ENCODE results near the gene UNC13D. TPM values are rescaled to one million over a fixed set of nuclear protein-coding genes. Genes with fewer than 3 reads are reported as not detected.

Gene UNC13D
- total and polyA plus RNA-seq, 7 experiments from 2014 or later, result 44.5 to 201 (median 149) TPM

GRCh38 chr17:75878174-75878998, 34.2 kb upstream of the UNC13D start, which contains the start of gene TRIM47:
Gene TRIM47 (minus strand): TSS chr17:75878581. CDS start chr17:75878548, 33 bp downstream.
- intact Hi-C loops (cut with micrococcal nuclease), result loop anchor here in 1 of 2 donors (1.0 kb wide), 1 partner anchor 22 kb away; no protein-coding TSS in a partner anchor

GRCh38 chr17:75877752-75878173, 33.6 kb upstream of the UNC13D start:
- H3K27me3 Mint-ChIP-seq, result peaks cover 0 to 28% (median 0%) of the 10 kb centered on the region in 5 donors
- Histone ChIP-seq H3K36me3 (ENCODE audit: control insufficient read depth in 2 of 3, insufficient read depth in 3 of 3, low read length in 3 of 3) (no peaks in the 10 kb centered on the region), H3K27me3 (ENCODE audit: control insufficient read depth in 2 of 2, insufficient read depth in 2 of 2, low read length in 2 of 2) (no peaks in the 10 kb centered on the region), H3K9me3 (ENCODE audit: control insufficient read depth in 2 of 3, low read length in 3 of 3) (no peaks in the 10 kb centered on the region), H3K27ac (ENCODE audit: low read depth, low read length) (peak overlapping the region; percentile 70), H3K4me3 (ENCODE audit: low read length) (peak overlapping the region; percentile 74), H3K4me1 (ENCODE audit: control insufficient read depth in 2 of 2, insufficient read depth in 2 of 2, low read length in 2 of 2) (peaks cover 25 to 30% of the 10 kb centered on the region in 2 donors)
- peaks cover 28 to 57% (median 50%) of the 10 kb centered on the region in 7 donors for H3K4me1 Mint-ChIP-seq
- peak; percentile 56 to 77 (median 69) for DNase-seq
- POLR2A ChIA-PET, result interaction anchor here (0.6 to 20.0 kb wide), 11 partner anchors 15 to 133 kb away, joined by 3 to 354 read pairs (median 4); partner anchors contain the start of genes MRPL38, TRIM65, UNC13D and UNK
- H3K4me3 Mint-ChIP-seq, result peak overlapping the region; percentile 83 to 99 (median 90)
- CTCF ChIA-PET, result interaction anchor here (0.8 to 3.5 kb wide), 6 partner anchors 11 to 34 kb away, joined by 3 to 25 read pairs (median 10); partner anchors contain the start of genes TRIM65 and UNC13D
- ATAC-seq, result peak; percentile 89
- H3K36me3 Mint-ChIP-seq, result peaks cover 0 to 2% (median 0%) of the 10 kb centered on the region in 5 donors
- peak overlapping the region; percentile 67 to 97 (median 89) for H3K27ac Mint-ChIP-seq
- no peaks in the 10 kb centered on the region for H3K9me3 Mint-ChIP-seq
- intact Hi-C loops (cut with micrococcal nuclease), result loop anchor here (1.0 to 2.0 kb wide), 3 partner anchors 19 to 27 kb away; partner anchors contain the start of genes MRPL38 (in 2 of the 2) and TRIM65 (in 1 of the 2)

More at GRCh38 chr17:75878174-75878998, 34.2 kb upstream of the UNC13D start, which contains the start of gene TRIM47:
- ATAC-seq (peak; percentile 18), DNase-seq (peak in 1 of 9 donors; percentile 46)
- Mint-ChIP-seq H3K27ac (peak within 1 kb of the TSS; percentile 67 to 97 (median 89)), H3K4me1 (peaks cover 24 to 54% (median 47%) of the 10 kb centered on the region in 7 donors), H3K27me3 (peaks cover 0 to 28% (median 0%) of the 10 kb centered on the region in 5 donors), H3K4me3 (peak within 1 kb of the TSS; percentile 83 to 99 (median 90)), H3K9me3 (no peaks in the 10 kb centered on the region), H3K36me3 (peaks cover 0 to 2% (median 0%) of the 10 kb centered on the region in 5 donors)
- Histone ChIP-seq H3K27ac (ENCODE audit: low read depth, low read length) (peak within 1 kb of the TSS; percentile 70), H3K27me3 (ENCODE audit: control insufficient read depth in 2 of 2, insufficient read depth in 2 of 2, low read length in 2 of 2) (no peaks in the 10 kb centered on the region), H3K9me3 (ENCODE audit: control insufficient read depth in 2 of 3, low read length in 3 of 3) (no peaks in the 10 kb centered on the region), H3K36me3 (ENCODE audit: control insufficient read depth in 2 of 3, insufficient read depth in 3 of 3, low read length in 3 of 3) (no peaks in the 10 kb centered on the region), H3K4me1 (ENCODE audit: control insufficient read depth in 2 of 2, insufficient read depth in 2 of 2, low read length in 2 of 2) (peaks cover 20 to 26% of the 10 kb centered on the region in 2 donors), H3K4me3 (ENCODE audit: low read length) (peak within 1 kb of the TSS; percentile 74)
- POLR2A ChIA-PET, result interaction anchor here (0.8 to 20.0 kb wide), 9 partner anchors 18 to 101 kb away, joined by 3 to 354 read pairs (median 5); partner anchors contain the start of genes MRPL38, TRIM65, UNC13D and UNK
- CTCF ChIA-PET, result interaction anchor here (0.6 to 3.5 kb wide), 6 partner anchors 12 to 403 kb away, joined by 3 to 20 read pairs (median 6); partner anchors contain the start of gene TRIM65

- ATAC-seq (no peak), DNase-seq (peak in 4 of 9 donors; percentile 22 to 52 (median 34))
- peaks cover 31 to 60% (median 52%) of the 10 kb centered on the region in 7 donors for H3K4me1 Mint-ChIP-seq
- Histone ChIP-seq H3K4me3 (ENCODE audit: low read length) (peak overlapping the region; percentile 74), H3K27ac (ENCODE audit: low read depth, low read length) (peak overlapping the region; percentile 70), H3K27me3 (ENCODE audit: control insufficient read depth in 2 of 2, insufficient read depth in 2 of 2, low read length in 2 of 2) (no peaks in the 10 kb centered on the region), H3K9me3 (ENCODE audit: control insufficient read depth in 2 of 3, low read length in 3 of 3) (no peaks in the 10 kb centered on the region), H3K4me1 (ENCODE audit: control insufficient read depth in 2 of 2, insufficient read depth in 2 of 2, low read length in 2 of 2) (peaks cover 30 to 36% of the 10 kb centered on the region in 2 donors), H3K36me3 (ENCODE audit: control insufficient read depth in 2 of 3, insufficient read depth in 3 of 3, low read length in 3 of 3) (no peaks in the 10 kb centered on the region)
- H3K9me3 Mint-ChIP-seq, result no peaks in the 10 kb centered on the region
- peaks cover 0 to 2% (median 0%) of the 10 kb centered on the region in 5 donors for H3K36me3 Mint-ChIP-seq
- CTCF ChIA-PET, result interaction anchor here (0.7 to 3.5 kb wide), 8 partner anchors 10 to 33 kb away, joined by 3 to 25 read pairs (median 10); partner anchors contain the start of genes TRIM65, UNC13D and WBP2
- peak overlapping the region; percentile 88 to 97 (median 91) for H3K27ac Mint-ChIP-seq
- H3K4me3 Mint-ChIP-seq, result peak overlapping the region; percentile 83 to 99 (median 90)
- H3K27me3 Mint-ChIP-seq, result peaks cover 0 to 28% (median 0%) of the 10 kb centered on the region in 5 donors
- intact Hi-C loops (cut with micrococcal nuclease), result loop anchor here (1.0 to 2.0 kb wide), 7 partner anchors 13 to 102 kb away; partner anchors contain the start of genes MRPL38 (in 2 of the 2), TRIM65 (in 2 of the 2), ACOX1 (in 1 of the 2) and FBF1 (in 1 of the 2)
- POLR2A ChIA-PET, result interaction anchor here (0.6 to 20.0 kb wide), 10 partner anchors 16 to 213 kb away, joined by 3 to 354 read pairs (median 3); partner anchors contain the start of genes TRIM65, UNK and WBP2
These were observed 32.9 kb upstream of the UNC13D start for GRCh38 chr17:75876938-75877751.

GRCh38 chr17:75876190-75876937, 32.2 kb upstream of the UNC13D start:
- H3K36me3 ChIP-seq (ENCODE audit: control insufficient read depth in 2 of 3, insufficient read depth in 3 of 3, low read length in 3 of 3), result no peaks in the 10 kb centered on the region
- CTCF ChIA-PET, result interaction anchor here (0.6 to 3.5 kb wide), 14 partner anchors 13 to 1085 kb away, joined by 3 to 25 read pairs (median 5); partner anchors contain the start of genes MRPL38, TRIM65, UNC13D and WBP2
- H3K9me3 ChIP-seq (ENCODE audit: control insufficient read depth in 2 of 3, low read length in 3 of 3), result no peaks in the 10 kb centered on the region
- Mint-ChIP-seq H3K4me3 (peak overlapping the region; percentile 83 to 99 (median 90)), H3K4me1 (peaks cover 25 to 53% (median 45%) of the 10 kb centered on the region in 7 donors), H3K9me3 (no peaks in the 10 kb centered on the region), H3K36me3 (peaks cover 0 to 2% (median 0%) of the 10 kb centered on the region in 5 donors), H3K27me3 (peaks cover 0 to 21% (median 0%) of the 10 kb centered on the region in 5 donors), H3K27ac (peak overlapping the region; percentile 88 to 97 (median 91))
- POLR2A ChIA-PET, result interaction anchor here (0.6 to 20.0 kb wide), 18 partner anchors 9 to 614 kb away, joined by 3 to 354 read pairs (median 6); partner anchors contain the start of genes MRPL38, TRIM65, UNC13D and UNK
- intact Hi-C loops (cut with micrococcal nuclease), result loop anchor here (1.0 to 2.0 kb wide), 7 partner anchors 12 to 103 kb away; partner anchors contain the start of genes MRPL38 (in 2 of the 2), ACOX1 (in 1 of the 2), FBF1 (in 1 of the 2) and TEN1 (in 1 of the 2)
- H3K27me3 ChIP-seq (ENCODE audit: control insufficient read depth in 2 of 2, insufficient read depth in 2 of 2, low read length in 2 of 2), result no peaks in the 10 kb centered on the region
- peak overlapping the region; percentile 74 for H3K4me3 ChIP-seq (ENCODE audit: low read length)
- DNase-seq, result peak in 8 of 9 donors; percentile 60 to 79 (median 70)
- peak overlapping the region; percentile 70 for H3K27ac ChIP-seq (ENCODE audit: low read depth, low read length)
- ATAC-seq, result peak; percentile 58
- peaks cover 30 to 36% of the 10 kb centered on the region in 2 donors for H3K4me1 ChIP-seq (ENCODE audit: control insufficient read depth in 2 of 2, insufficient read depth in 2 of 2, low read length in 2 of 2)

GRCh38 chr17:75875940-75876189, 31.7 kb upstream of the UNC13D start:
- no peaks in the 10 kb centered on the region for H3K36me3 ChIP-seq (ENCODE audit: control insufficient read depth in 2 of 3, insufficient read depth in 3 of 3, low read length in 3 of 3)
- H3K9me3 Mint-ChIP-seq, result no peaks in the 10 kb centered on the region
- CTCF ChIA-PET, result interaction anchor here (0.6 to 3.0 kb wide), 13 partner anchors 13 to 1084 kb away, joined by 3 to 25 read pairs (median 5); partner anchors contain the start of genes MRPL38, TRIM65, UNC13D and WBP2
- peak overlapping the region; percentile 70 for H3K27ac ChIP-seq (ENCODE audit: low read depth, low read length)
- peaks cover 25 to 52% (median 45%) of the 10 kb centered on the region in 7 donors for H3K4me1 Mint-ChIP-seq
- DNase-seq, result no peak
- H3K4me3 ChIP-seq (ENCODE audit: low read length), result peak overlapping the region; percentile 74
- H3K27ac Mint-ChIP-seq, result peak overlapping the region; percentile 88 to 97 (median 91)
- H3K4me1 ChIP-seq (ENCODE audit: control insufficient read depth in 2 of 2, insufficient read depth in 2 of 2, low read length in 2 of 2), result peaks cover 30 to 36% of the 10 kb centered on the region in 2 donors
- H3K27me3 ChIP-seq (ENCODE audit: control insufficient read depth in 2 of 2, insufficient read depth in 2 of 2, low read length in 2 of 2), result no peaks in the 10 kb centered on the region
- peaks cover 0 to 20% (median 0%) of the 10 kb centered on the region in 5 donors for H3K27me3 Mint-ChIP-seq
- H3K4me3 Mint-ChIP-seq, result peak overlapping the region; percentile 83 to 99 (median 90)
- peaks cover 0 to 2% (median 0%) of the 10 kb centered on the region in 5 donors for H3K36me3 Mint-ChIP-seq
- POLR2A ChIA-PET, result interaction anchor here (0.8 to 20.0 kb wide), 19 partner anchors 9 to 614 kb away, joined by 3 to 354 read pairs (median 5); partner anchors contain the start of genes MRPL38, TRIM65, UNC13D and UNK
- no peak for ATAC-seq
- H3K9me3 ChIP-seq (ENCODE audit: control insufficient read depth in 2 of 3, low read length in 3 of 3), result no peaks in the 10 kb centered on the region
- intact Hi-C loops (cut with micrococcal nuclease), result loop anchor here (1.0 to 2.0 kb wide), 7 partner anchors 12 to 103 kb away; partner anchors contain the start of genes MRPL38 (in 2 of the 2), ACOX1 (in 1 of the 2), FBF1 (in 1 of the 2) and TEN1 (in 1 of the 2)

All from naive thymus-derived CD4-positive, alpha-beta T cell (primary cell).